ENCODE results near the gene PHB1. TPM values are rescaled to one million over a fixed set of nuclear protein-coding genes. Genes with fewer than 3 reads are reported as not detected.

The PHB1 gene
- total RNA-seq, 1 experiment from 2014 or later: 641 TPM

DNA sequence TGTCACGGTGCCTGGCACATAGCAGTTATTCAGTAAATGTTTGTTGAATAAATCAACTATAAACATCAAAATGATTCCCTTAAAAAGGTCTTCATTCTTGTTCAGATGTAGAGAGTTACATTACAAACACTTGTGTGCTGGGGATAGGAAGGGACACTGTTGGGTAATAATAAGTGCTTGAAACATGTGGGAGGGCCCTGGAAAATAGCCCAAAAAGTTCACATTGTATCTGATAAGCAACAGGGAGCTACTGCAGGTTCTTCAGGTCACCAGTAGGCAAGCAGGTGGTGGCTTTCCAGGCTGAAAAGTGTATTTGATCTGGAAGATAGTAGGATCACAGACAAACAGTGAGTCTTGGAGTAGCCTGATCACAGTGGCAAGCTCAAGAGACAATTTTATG is 33.6 kb downstream of the PHB1 start:
- Histone ChIP-seq H3K4me3 (ENCODE audit: low read length) (no peak overlapping the region), H3K4me2 (ENCODE audit: low read length) (no peak overlapping the region), H2AFZ (ENCODE audit: low read length) (no peak overlapping the region), H3F3A (ENCODE audit: low read length, unreplicated experiment) (no peaks in the 10 kb centered on the region), H3K4me1 (ENCODE audit: insufficient read depth, low read length) (no peaks in the 10 kb centered on the region), H4K20me1 (ENCODE audit: low read length) (no peaks in the 10 kb centered on the region), H3K27me3 (ENCODE audit: low read length) (no peaks in the 10 kb centered on the region), H3K9me2 (replicated peaks; ENCODE audit: low read length) (no peaks in the 10 kb centered on the region), H3K27ac (ENCODE audit: low read length) (no peak overlapping the region), H3K9ac (ENCODE audit: low read length) (no peak overlapping the region), H3K36me3 (ENCODE audit: low read depth, low read length) (no peaks in the 10 kb centered on the region), H3K79me2 (ENCODE audit: low read length) (no peaks in the 10 kb centered on the region), H3K9me3 (ENCODE audit: low read length) (no peaks in the 10 kb centered on the region)
- TF ChIP-seq, protein P1, sequence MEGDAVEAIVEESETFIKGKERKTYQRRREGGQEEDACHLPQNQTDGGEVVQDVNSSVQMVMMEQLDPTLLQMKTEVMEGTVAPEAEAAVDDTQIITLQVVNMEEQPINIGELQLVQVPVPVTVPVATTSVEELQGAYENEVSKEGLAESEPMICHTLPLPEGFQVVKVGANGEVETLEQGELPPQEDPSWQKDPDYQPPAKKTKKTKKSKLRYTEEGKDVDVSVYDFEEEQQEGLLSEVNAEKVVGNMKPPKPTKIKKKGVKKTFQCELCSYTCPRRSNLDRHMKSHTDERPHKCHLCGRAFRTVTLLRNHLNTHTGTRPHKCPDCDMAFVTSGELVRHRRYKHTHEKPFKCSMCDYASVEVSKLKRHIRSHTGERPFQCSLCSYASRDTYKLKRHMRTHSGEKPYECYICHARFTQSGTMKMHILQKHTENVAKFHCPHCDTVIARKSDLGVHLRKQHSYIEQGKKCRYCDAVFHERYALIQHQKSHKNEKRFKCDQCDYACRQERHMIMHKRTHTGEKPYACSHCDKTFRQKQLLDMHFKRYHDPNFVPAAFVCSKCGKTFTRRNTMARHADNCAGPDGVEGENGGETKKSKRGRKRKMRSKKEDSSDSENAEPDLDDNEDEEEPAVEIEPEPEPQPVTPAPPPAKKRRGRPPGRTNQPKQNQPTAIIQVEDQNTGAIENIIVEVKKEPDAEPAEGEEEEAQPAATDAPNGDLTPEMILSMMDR (conservative IDR thresholded peaks at IDR 0.05; ENCODE audit: low read depth, low read length): no peak
- TF ChIP-seq EZH2phosphoT487 (IDR thresholded peaks at IDR 0.05; ENCODE audit: borderline replicate concordance, low read length): no peak
- TF ChIP-seq EZH2 (IDR thresholded peaks at IDR 0.05; ENCODE audit: low read length, unreplicated experiment): no peak
- POLR2A ChIA-PET (ENCODE audit: unreplicated experiment): no interaction called here
- CTCF ChIA-PET: no interaction called here
- intact Hi-C loops (cut with micrococcal nuclease): no loop called here
- no TSS peak for BruUV-seq (replicated peaks)
- DNase-seq (no peak), ATAC-seq (no peak)

DNA sequence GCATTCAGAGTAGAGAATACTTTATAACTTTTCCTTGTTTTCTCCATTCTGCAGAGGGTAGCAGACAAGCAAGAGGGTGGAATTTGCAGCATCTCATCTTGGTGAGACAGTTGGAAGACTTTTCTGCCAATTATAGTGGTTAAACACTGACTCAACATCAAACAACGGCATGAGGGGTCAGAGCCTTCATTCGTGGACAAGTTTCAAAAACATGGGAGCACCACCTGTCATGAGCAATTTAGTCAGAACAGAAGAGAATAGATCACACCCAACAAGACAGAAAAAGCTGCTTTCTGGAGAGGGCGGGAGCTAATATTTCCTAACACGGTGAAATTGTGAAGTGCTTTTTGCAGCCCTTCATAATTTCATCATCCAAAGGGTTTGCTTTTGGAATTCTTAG is 34.8 kb downstream of the PHB1 start:
- no peak for TF ChIP-seq EZH2phosphoT487 (IDR thresholded peaks at IDR 0.05; ENCODE audit: borderline replicate concordance, low read length)
- TF ChIP-seq EZH2 (IDR thresholded peaks at IDR 0.05; ENCODE audit: low read length, unreplicated experiment): no peak
- TF ChIP-seq, protein P1 (conservative IDR thresholded peaks at IDR 0.05; ENCODE audit: low read depth, low read length): no peak
- ChIA-PET POLR2A (ENCODE audit: unreplicated experiment) (no interaction called here), CTCF (no interaction called here)
- H3K9me3 ChIP-seq (ENCODE audit: low read length): no peaks in the 10 kb centered on the region
- no peaks in the 10 kb centered on the region for H3K79me2 ChIP-seq (ENCODE audit: low read length)
- H3K36me3 ChIP-seq (ENCODE audit: low read depth, low read length): no peaks in the 10 kb centered on the region
- no peak overlapping the region for H2AFZ ChIP-seq (ENCODE audit: low read length)
- H3K9me2 ChIP-seq (replicated peaks; ENCODE audit: low read length): no peaks in the 10 kb centered on the region
- no peak for ATAC-seq
- H3K4me2 ChIP-seq (ENCODE audit: low read length): no peak overlapping the region
- BruUV-seq (replicated peaks): no TSS peak
- H3K4me3 ChIP-seq (ENCODE audit: low read length): no peak overlapping the region
- H3F3A ChIP-seq (ENCODE audit: low read length, unreplicated experiment): no peaks in the 10 kb centered on the region
- H3K27me3 ChIP-seq (ENCODE audit: low read length): no peaks in the 10 kb centered on the region
- H3K9ac ChIP-seq (ENCODE audit: low read length): no peak overlapping the region
- H3K27ac ChIP-seq (ENCODE audit: low read length): no peak overlapping the region
- no peaks in the 10 kb centered on the region for H3K4me1 ChIP-seq (ENCODE audit: insufficient read depth, low read length)
- DNase-seq: no peak
- intact Hi-C loops (cut with micrococcal nuclease): no loop called here
- H4K20me1 ChIP-seq (ENCODE audit: low read length): no peaks in the 10 kb centered on the region

GRCh38 chr17:49378311-49378710 is 36.4 kb downstream of the PHB1 start:
- Histone ChIP-seq H3K79me2 (ENCODE audit: low read length) (no peaks in the 10 kb centered on the region), H4K20me1 (ENCODE audit: low read length) (no peaks in the 10 kb centered on the region), H3K36me3 (ENCODE audit: low read depth, low read length) (no peaks in the 10 kb centered on the region), H3K4me2 (ENCODE audit: low read length) (no peak overlapping the region), H3K27ac (ENCODE audit: low read length) (no peak overlapping the region), H3K4me3 (ENCODE audit: low read length) (no peak overlapping the region), H3K9me2 (replicated peaks; ENCODE audit: low read length) (no peaks in the 10 kb centered on the region), H3F3A (ENCODE audit: low read length, unreplicated experiment) (no peaks in the 10 kb centered on the region), H3K4me1 (ENCODE audit: insufficient read depth, low read length) (no peaks in the 10 kb centered on the region), H3K9ac (ENCODE audit: low read length) (no peak overlapping the region), H3K27me3 (ENCODE audit: low read length) (no peaks in the 10 kb centered on the region), H2AFZ (ENCODE audit: low read length) (no peak overlapping the region), H3K9me3 (ENCODE audit: low read length) (no peaks in the 10 kb centered on the region)
- TF ChIP-seq EZH2phosphoT487 (IDR thresholded peaks at IDR 0.05; ENCODE audit: borderline replicate concordance, low read length) (no peak), EZH2 (IDR thresholded peaks at IDR 0.05; ENCODE audit: low read length, unreplicated experiment) (no peak)
- TF ChIP-seq, protein P1 (conservative IDR thresholded peaks at IDR 0.05; ENCODE audit: low read depth, low read length): no peak
- ChIA-PET POLR2A (ENCODE audit: unreplicated experiment) (no interaction called here), CTCF (no interaction called here)
- ATAC-seq (no peak), DNase-seq (no peak)
- no TSS peak for BruUV-seq (replicated peaks)
- intact Hi-C loops (cut with micrococcal nuclease): no loop called here
